KOPT-K1 (cell line): Measurements from ENCODE around the gene ARHGAP8.

Source experiments
- H3K27ac ChIP-seq: fragments of 200-600 bp; sonication (generic); 2 replicates; pipeline ENCODE4 v1.5.1; 2016; ENCODE audit warnings: antibody characterized with exemption, mild to moderate bottlenecking, low read depth, low read length; ENCODE audit not compliant: poor library complexity, severe bottlenecking
- H3K36me3 ChIP-seq: fragments of 200-600 bp; sonication (generic); 2 replicates; pipeline ENCODE4 v1.5.1; 2017; ENCODE audit warnings: antibody characterized with exemption, mild to moderate bottlenecking, low read length, moderate library complexity; ENCODE audit not compliant: insufficient read depth
- H3K9me3 ChIP-seq: fragments of 200-600 bp; sonication (generic); 2 replicates; pipeline ENCODE4 v1.5.1; 2017; ENCODE audit warnings: antibody characterized with exemption, low read length, mild to moderate bottlenecking; ENCODE audit not compliant: insufficient read depth, poor library complexity, severe bottlenecking

ARHGAP8 gene

GRCh38 chr22:44807915-44808690, 55.7 kb downstream of the ARHGAP8 start:
- Histone ChIP-seq H3K36me3 (no peaks in the 10 kb centered on the region), H3K27ac (no peak overlapping the region), H3K9me3 (peaks cover 4% of the 10 kb centered on the region)

- Histone ChIP-seq H3K9me3 (peaks cover 5% of the 10 kb centered on the region), H3K27ac (no peak overlapping the region), H3K36me3 (no peaks in the 10 kb centered on the region)
Observed at GRCh38 chr22:44809456-44809855, 57.1 kb downstream of the ARHGAP8 start.

GRCh38 chr22:44811141-44811540, 58.8 kb downstream of the ARHGAP8 start:
- Histone ChIP-seq H3K27ac (no peak overlapping the region), H3K36me3 (no peaks in the 10 kb centered on the region), H3K9me3 (peaks cover 5% of the 10 kb centered on the region)

GRCh38 chr22:44813416-44813815, 61.0 kb downstream of the ARHGAP8 start:
- Histone ChIP-seq H3K9me3 (peaks cover 5% of the 10 kb centered on the region), H3K27ac (no peak overlapping the region), H3K36me3 (no peaks in the 10 kb centered on the region)

- H3K9me3 ChIP-seq, result peaks cover 5% of the 10 kb centered on the region
- H3K36me3 ChIP-seq, result no peaks in the 10 kb centered on the region
- H3K27ac ChIP-seq, result no peak overlapping the region
Observed at GRCh38 chr22:44814266-44815098, 62.1 kb downstream of the ARHGAP8 start.

- Histone ChIP-seq H3K36me3 (no peaks in the 10 kb centered on the region), H3K9me3 (peaks cover 5% of the 10 kb centered on the region), H3K27ac (no peak overlapping the region)
Observed at GRCh38 chr22:44815099-44816070, 63.0 kb downstream of the ARHGAP8 start.

- Histone ChIP-seq H3K27ac (no peak overlapping the region), H3K36me3 (no peaks in the 10 kb centered on the region), H3K9me3 (peaks cover 5% of the 10 kb centered on the region)
Observed at GRCh38 chr22:44816141-44816540, 63.8 kb downstream of the ARHGAP8 start.

- H3K36me3 ChIP-seq, result no peaks in the 10 kb centered on the region
- H3K9me3 ChIP-seq, result no peaks in the 10 kb centered on the region
- no peak overlapping the region for H3K27ac ChIP-seq
Observed at GRCh38 chr22:44818727-44819126, 66.4 kb downstream of the ARHGAP8 start.

GRCh38 chr22:44819966-44820631, 67.7 kb downstream of the ARHGAP8 start:
- no peaks in the 10 kb centered on the region for H3K36me3 ChIP-seq
- H3K27ac ChIP-seq, result no peak overlapping the region
- H3K9me3 ChIP-seq, result no peaks in the 10 kb centered on the region

GRCh38 chr22:44821741-44822475, 69.5 kb downstream of the ARHGAP8 start:
- H3K9me3 ChIP-seq, result no peaks in the 10 kb centered on the region
- no peak overlapping the region for H3K27ac ChIP-seq
- no peaks in the 10 kb centered on the region for H3K36me3 ChIP-seq

GRCh38 chr22:44822534-44822933, 70.2 kb downstream of the ARHGAP8 start:
- Histone ChIP-seq H3K36me3 (no peaks in the 10 kb centered on the region), H3K27ac (no peak overlapping the region), H3K9me3 (no peaks in the 10 kb centered on the region)

- Histone ChIP-seq H3K27ac (no peak overlapping the region), H3K36me3 (no peaks in the 10 kb centered on the region), H3K9me3 (no peaks in the 10 kb centered on the region)
Observed at GRCh38 chr22:44823396-44823795, 71.0 kb downstream of the ARHGAP8 start.

- no peaks in the 10 kb centered on the region for H3K36me3 ChIP-seq
- no peaks in the 10 kb centered on the region for H3K9me3 ChIP-seq
- H3K27ac ChIP-seq, result no peak overlapping the region
Observed at GRCh38 chr22:44823806-44824205, 71.4 kb downstream of the ARHGAP8 start.

GRCh38 chr22:44824271-44824670, 71.9 kb downstream of the ARHGAP8 start:
- Histone ChIP-seq H3K27ac (no peak overlapping the region), H3K9me3 (no peaks in the 10 kb centered on the region), H3K36me3 (no peaks in the 10 kb centered on the region)
